SK-N-SH treated with all-trans-retinoic acid at 6 μM for 48 hours (cell line): ENCODE results near the gene ZNF618.

Source experiments
- ATAC-seq: fragments of 200-7000 bp; cut with Tn5 transposase; 3 replicates; pipeline ENCODE4 v1.9.1; 2020; ENCODE audit warnings: mild to moderate bottlenecking, moderate library complexity
- ARNTL ChIP-seq: fragments of 450-650 bp; formaldehyde crosslinking; IDR thresholded peaks from 2 replicates; pipeline ENCODE4 v1.5.0; 2020; ENCODE audit warnings: low read depth, mild to moderate bottlenecking, moderate library complexity, borderline replicate concordance
- BACH2 ChIP-seq: fragments of 250-450 bp; sonication (Bioruptor Pico); IDR thresholded peaks from 2 replicates; pipeline ENCODE4 v1.9.0; 2021; ENCODE audit warnings: mild to moderate bottlenecking, borderline replicate concordance
- CSDC2 ChIP-seq: fragments of 250-450 bp; sonication (Bioruptor Pico); IDR thresholded peaks from 2 replicates; pipeline ENCODE4 v1.5.0; 2020; ENCODE audit warnings: mild to moderate bottlenecking, moderate library complexity
- ESRRG ChIP-seq: fragments of 250-450 bp; sonication (Bioruptor Pico); IDR thresholded peaks from 2 replicates; pipeline ENCODE4 v1.6.1; 2021; ENCODE audit warnings: mild to moderate bottlenecking
- GLIS3 ChIP-seq: fragments of 250-450 bp; sonication (Bioruptor Pico); IDR thresholded peaks from 2 replicates; pipeline ENCODE4 v1.5.0; 2020; ENCODE audit warnings: mild to moderate bottlenecking, moderate library complexity
- ISL1 ChIP-seq: fragments of 250-450 bp; sonication (Bioruptor Pico); IDR thresholded peaks from 2 replicates; pipeline ENCODE4 v2.1.2; 2022; ENCODE audit warnings: mild to moderate bottlenecking, moderate library complexity
- OSR1 ChIP-seq: fragments of 250-450 bp; sonication (Bioruptor Pico); IDR thresholded peaks from 2 replicates; pipeline ENCODE4 v1.8.0; 2022; ENCODE audit warnings: moderate library complexity, mild to moderate bottlenecking, inconsistent platforms
- PPARA ChIP-seq: fragments of 250-450 bp; sonication (Bioruptor Pico); IDR thresholded peaks from 2 replicates; pipeline ENCODE4 v1.5.0; 2020; ENCODE audit warnings: mild to moderate bottlenecking, borderline replicate concordance
- RARB ChIP-seq: fragments of 250-450 bp; sonication (Bioruptor Pico); IDR thresholded peaks from 2 replicates; pipeline ENCODE4 v1.8.0; 2021; ENCODE audit warnings: mild to moderate bottlenecking, moderate library complexity
- SNAI2 ChIP-seq: fragments of 250-450 bp; sonication (Bioruptor Pico); IDR thresholded peaks from 2 replicates; pipeline ENCODE4 v1.5.0; 2020; ENCODE audit warnings: mild to moderate bottlenecking, moderate library complexity
- TCF4 ChIP-seq: fragments of 250-450 bp; sonication (Bioruptor Pico); IDR thresholded peaks from 2 replicates; pipeline ENCODE4 v1.8.0; 2021; ENCODE audit warnings: mild to moderate bottlenecking, moderate library complexity, borderline replicate concordance
- TOX ChIP-seq: fragments of 250-450 bp; sonication (Bioruptor Pico); IDR thresholded peaks from 2 replicates; pipeline ENCODE4 v1.8.0; 2021; ENCODE audit warnings: mild to moderate bottlenecking, moderate library complexity, borderline replicate concordance
- ZC3H10 ChIP-seq: fragments of 250-450 bp; sonication (Bioruptor Pico); IDR thresholded peaks from 2 replicates; pipeline ENCODE4 v1.5.1; 2021; ENCODE audit warnings: mild to moderate bottlenecking, moderate library complexity
- ZFP3 ChIP-seq: fragments of 250-450 bp; sonication (Bioruptor Pico); IDR thresholded peaks from 2 replicates; pipeline ENCODE4 v1.5.0; 2020; ENCODE audit warnings: mild to moderate bottlenecking, moderate library complexity
- ZFP30 ChIP-seq: fragments of 450-650 bp; formaldehyde crosslinking; IDR thresholded peaks from 2 replicates; pipeline ENCODE4 v1.5.0; 2022; ENCODE audit warnings: mild to moderate bottlenecking, moderate library complexity
- ZNF565 ChIP-seq: fragments of 450-650 bp; formaldehyde crosslinking; conservative IDR thresholded peaks from 2 replicates; pipeline ENCODE4 v1.5.0; 2020; ENCODE audit warnings: low read depth, mild to moderate bottlenecking, moderate library complexity
- ZNF70 ChIP-seq: fragments of 450-650 bp; formaldehyde crosslinking; IDR thresholded peaks from 2 replicates; pipeline ENCODE4 v1.5.0; 2020; ENCODE audit warnings: mild to moderate bottlenecking, moderate library complexity
- ZNF8 ChIP-seq: fragments of 450-650 bp; formaldehyde crosslinking; IDR thresholded peaks from 2 replicates; pipeline ENCODE4 v1.5.0; 2020; ENCODE audit warnings: mild to moderate bottlenecking, moderate library complexity
- TF ChIP-seq, protein P1 (sequence below): fragments of 250-450 bp; sonication (Bioruptor Pico); IDR thresholded peaks from 2 replicates; pipeline ENCODE4 v1.8.0; 2020; ENCODE audit warnings: mild to moderate bottlenecking, moderate library complexity, borderline replicate concordance
- TF ChIP-seq, protein P2 (sequence below): fragments of 250-450 bp; sonication (Bioruptor Pico); IDR thresholded peaks from 2 replicates; pipeline ENCODE4 v1.5.1; 2020; ENCODE audit warnings: low read depth, mild to moderate bottlenecking, moderate library complexity
- TF ChIP-seq, protein P3 (sequence below): fragments of 250-450 bp; sonication (Bioruptor Pico); IDR thresholded peaks from 2 replicates; pipeline ENCODE4 v1.8.0; 2021; ENCODE audit warnings: low read depth, mild to moderate bottlenecking, moderate library complexity, borderline replicate concordance
- TF ChIP-seq, protein P4 (sequence below): fragments of 250-450 bp; sonication (Bioruptor Pico); IDR thresholded peaks from 2 replicates; pipeline ENCODE4 v1.5.1; 2021; ENCODE audit warnings: mild to moderate bottlenecking, moderate library complexity

The ZNF618 gene

DNA sequence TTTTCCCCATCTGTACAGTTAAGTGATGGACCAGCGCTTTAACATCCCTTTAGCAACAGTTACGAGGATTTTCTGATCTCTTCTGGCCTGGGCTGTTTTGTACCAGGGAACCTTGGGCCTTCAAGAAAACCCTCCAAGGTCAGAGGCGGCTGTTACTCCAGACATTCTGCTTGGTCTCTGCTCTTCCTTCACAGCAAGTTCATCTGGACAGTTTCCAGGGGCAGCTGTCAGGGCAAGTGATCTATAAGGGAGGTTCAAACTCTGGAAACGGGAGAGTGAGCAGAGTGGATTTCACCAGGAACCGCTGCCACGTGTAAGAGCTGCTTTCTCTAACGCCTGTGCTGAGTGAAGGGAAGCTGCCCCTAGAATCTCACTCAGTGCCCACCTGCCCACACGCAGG is 36.7 kb downstream of the ZNF618 start:
- no peak for ATAC-seq

DNA sequence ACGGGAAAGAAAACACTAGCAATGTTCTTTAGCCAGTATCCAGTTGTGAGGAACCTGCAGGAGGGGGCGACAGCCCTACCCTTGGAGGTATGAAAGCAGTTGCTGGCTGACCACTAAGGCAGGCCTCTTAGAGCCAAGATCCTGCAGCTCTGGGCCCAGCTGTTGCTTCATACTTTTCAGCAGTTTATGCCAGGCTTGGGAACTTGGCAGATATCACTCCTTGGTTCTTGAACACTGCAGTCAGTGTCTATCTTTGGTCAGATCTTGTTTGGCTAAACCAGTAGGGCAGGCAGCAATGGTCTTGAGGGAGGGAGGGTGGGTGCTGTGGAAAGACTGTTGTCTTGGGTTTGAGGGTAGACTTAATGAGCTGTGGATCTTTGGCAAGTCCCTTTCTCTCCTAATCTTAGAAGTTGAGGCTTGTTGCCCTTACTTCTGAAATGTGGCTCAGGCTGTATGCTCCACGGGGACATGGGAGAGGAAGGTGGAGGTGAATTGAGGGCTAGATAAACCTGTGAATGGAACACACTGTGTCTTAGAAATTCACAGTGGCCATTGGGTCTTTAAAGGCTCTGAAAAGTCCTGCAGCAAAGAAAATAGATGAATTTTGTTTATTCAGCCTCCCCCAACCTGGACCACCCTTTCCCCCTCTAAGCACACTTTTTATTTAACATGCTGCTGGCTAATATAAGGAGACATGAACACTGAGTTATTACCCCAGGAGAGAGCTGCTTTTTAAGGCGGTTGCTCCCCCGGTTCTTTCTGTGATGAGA is 37.5 kb downstream of the ZNF618 start:
- no peak for TF ChIP-seq ZNF70
- TF ChIP-seq, protein P1, sequence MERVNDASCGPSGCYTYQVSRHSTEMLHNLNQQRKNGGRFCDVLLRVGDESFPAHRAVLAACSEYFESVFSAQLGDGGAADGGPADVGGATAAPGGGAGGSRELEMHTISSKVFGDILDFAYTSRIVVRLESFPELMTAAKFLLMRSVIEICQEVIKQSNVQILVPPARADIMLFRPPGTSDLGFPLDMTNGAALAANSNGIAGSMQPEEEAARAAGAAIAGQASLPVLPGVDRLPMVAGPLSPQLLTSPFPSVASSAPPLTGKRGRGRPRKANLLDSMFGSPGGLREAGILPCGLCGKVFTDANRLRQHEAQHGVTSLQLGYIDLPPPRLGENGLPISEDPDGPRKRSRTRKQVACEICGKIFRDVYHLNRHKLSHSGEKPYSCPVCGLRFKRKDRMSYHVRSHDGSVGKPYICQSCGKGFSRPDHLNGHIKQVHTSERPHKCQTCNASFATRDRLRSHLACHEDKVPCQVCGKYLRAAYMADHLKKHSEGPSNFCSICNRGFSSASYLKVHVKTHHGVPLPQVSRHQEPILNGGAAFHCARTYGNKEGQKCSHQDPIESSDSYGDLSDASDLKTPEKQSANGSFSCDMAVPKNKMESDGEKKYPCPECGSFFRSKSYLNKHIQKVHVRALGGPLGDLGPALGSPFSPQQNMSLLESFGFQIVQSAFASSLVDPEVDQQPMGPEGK, result no peak
- TF ChIP-seq SNAI2 (CRISPR knock-in tag), result no peak
- TF ChIP-seq ESRRG (CRISPR knock-in tag), result no peak
- TF ChIP-seq ZNF8 (CRISPR knock-in tag), result no peak
- no peak for TF ChIP-seq ZFP3 (CRISPR knock-in tag)
- no peak for TF ChIP-seq ZFP30
- TF ChIP-seq, protein P2, sequence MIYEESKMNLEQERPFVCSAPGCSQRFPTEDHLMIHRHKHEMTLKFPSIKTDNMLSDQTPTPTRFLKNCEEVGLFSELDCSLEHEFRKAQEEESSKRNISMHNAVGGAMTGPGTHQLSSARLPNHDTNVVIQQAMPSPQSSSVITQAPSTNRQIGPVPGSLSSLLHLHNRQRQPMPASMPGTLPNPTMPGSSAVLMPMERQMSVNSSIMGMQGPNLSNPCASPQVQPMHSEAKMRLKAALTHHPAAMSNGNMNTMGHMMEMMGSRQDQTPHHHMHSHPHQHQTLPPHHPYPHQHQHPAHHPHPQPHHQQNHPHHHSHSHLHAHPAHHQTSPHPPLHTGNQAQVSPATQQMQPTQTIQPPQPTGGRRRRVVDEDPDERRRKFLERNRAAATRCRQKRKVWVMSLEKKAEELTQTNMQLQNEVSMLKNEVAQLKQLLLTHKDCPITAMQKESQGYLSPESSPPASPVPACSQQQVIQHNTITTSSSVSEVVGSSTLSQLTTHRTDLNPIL (CRISPR knock-in tag), result no peak
- TF ChIP-seq ZNF565 (CRISPR knock-in tag), result no peak
- TF ChIP-seq, protein P3, sequence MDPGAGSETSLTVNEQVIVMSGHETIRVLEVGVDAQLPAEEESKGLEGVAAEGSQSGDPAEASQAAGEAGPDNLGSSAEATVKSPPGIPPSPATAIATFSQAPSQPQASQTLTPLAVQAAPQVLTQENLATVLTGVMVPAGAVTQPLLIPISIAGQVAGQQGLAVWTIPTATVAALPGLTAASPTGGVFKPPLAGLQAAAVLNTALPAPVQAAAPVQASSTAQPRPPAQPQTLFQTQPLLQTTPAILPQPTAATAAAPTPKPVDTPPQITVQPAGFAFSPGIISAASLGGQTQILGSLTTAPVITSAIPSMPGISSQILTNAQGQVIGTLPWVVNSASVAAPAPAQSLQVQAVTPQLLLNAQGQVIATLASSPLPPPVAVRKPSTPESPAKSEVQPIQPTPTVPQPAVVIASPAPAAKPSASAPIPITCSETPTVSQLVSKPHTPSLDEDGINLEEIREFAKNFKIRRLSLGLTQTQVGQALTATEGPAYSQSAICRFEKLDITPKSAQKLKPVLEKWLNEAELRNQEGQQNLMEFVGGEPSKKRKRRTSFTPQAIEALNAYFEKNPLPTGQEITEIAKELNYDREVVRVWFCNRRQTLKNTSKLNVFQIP (CRISPR knock-in tag), result no peak
- TF ChIP-seq, protein P4, sequence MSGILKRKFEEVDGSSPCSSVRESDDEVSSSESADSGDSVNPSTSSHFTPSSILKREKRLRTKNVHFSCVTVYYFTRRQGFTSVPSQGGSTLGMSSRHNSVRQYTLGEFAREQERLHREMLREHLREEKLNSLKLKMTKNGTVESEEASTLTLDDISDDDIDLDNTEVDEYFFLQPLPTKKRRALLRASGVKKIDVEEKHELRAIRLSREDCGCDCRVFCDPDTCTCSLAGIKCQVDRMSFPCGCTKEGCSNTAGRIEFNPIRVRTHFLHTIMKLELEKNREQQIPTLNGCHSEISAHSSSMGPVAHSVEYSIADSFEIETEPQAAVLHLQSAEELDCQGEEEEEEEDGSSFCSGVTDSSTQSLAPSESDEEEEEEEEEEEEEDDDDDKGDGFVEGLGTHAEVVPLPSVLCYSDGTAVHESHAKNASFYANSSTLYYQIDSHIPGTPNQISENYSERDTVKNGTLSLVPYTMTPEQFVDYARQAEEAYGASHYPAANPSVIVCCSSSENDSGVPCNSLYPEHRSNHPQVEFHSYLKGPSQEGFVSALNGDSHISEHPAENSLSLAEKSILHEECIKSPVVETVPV (CRISPR knock-in tag), result no peak
- TF ChIP-seq ARNTL (CRISPR knock-in tag), result no peak
- no peak for TF ChIP-seq CSDC2 (CRISPR knock-in tag)
- TF ChIP-seq PPARA (CRISPR knock-in tag), result no peak
- TF ChIP-seq OSR1 (CRISPR knock-in tag), result no peak
- no peak for ATAC-seq

More for the DNA sequence above, 36.7 kb downstream of the ZNF618 start:
- no peak for TF ChIP-seq CSDC2 (CRISPR knock-in tag)

DNA sequence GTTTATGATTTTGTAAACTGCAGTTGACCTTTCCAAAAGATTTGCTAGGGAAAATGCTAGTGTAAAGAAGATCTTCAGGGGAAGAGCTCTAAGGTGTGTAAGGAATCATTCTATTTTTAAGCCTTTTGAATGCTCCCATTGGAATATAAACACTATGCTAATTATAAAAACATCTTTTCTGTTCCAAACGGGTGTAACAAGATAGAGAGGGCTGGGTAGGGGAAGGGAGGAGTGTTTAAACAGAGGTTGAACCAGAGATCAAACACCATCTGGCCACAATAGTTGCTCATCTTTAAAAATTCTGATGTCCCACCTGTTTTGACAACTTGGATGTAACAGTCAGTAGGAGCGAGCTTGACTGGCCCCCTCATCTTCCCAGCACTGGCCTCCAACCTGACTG is 38.4 kb downstream of the ZNF618 start:
- ATAC-seq, result no peak
- no peak for TF ChIP-seq TCF4 (CRISPR knock-in tag)
- TF ChIP-seq CSDC2 (CRISPR knock-in tag), result no peak
- no peak for TF ChIP-seq TOX (CRISPR knock-in tag)
- TF ChIP-seq ARNTL (CRISPR knock-in tag), result no peak
- TF ChIP-seq ZC3H10 (CRISPR knock-in tag), result no peak
- TF ChIP-seq RARB, result no peak
- TF ChIP-seq, protein P1, result no peak
- no peak for TF ChIP-seq ESRRG (CRISPR knock-in tag)
- TF ChIP-seq, protein P4 (CRISPR knock-in tag), result no peak
- no peak for TF ChIP-seq BACH2
- TF ChIP-seq, protein P3 (CRISPR knock-in tag), result no peak
- TF ChIP-seq, protein P2 (CRISPR knock-in tag), result no peak
- no peak for TF ChIP-seq ISL1
- no peak for TF ChIP-seq ZNF70
- TF ChIP-seq GLIS3, result no peak
- no peak for TF ChIP-seq ZNF565 (CRISPR knock-in tag)
- no peak for TF ChIP-seq ZFP30
